ENCODE data around the gene KAT5.

DNA sequence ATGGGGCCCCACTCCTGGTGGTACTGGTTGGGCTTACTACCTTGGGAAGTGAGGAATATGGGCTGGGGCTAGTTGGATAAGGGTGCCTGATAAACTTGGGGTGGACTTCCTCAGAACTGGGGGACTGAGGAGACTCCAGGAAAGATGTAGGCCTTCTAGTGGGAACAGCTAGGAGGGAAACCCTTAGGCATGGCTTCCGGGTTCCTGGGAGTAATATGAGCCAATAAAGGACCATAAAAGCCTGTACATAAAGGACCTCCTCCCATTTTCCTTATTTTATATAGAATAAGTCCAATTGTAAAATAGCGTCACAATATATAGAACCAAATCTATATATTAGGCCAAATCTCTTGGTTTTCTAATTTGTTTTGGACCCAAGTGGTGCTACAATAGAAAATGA lies 27.0 kb downstream of the KAT5 start:
- TF ChIP-seq, protein P1, sequence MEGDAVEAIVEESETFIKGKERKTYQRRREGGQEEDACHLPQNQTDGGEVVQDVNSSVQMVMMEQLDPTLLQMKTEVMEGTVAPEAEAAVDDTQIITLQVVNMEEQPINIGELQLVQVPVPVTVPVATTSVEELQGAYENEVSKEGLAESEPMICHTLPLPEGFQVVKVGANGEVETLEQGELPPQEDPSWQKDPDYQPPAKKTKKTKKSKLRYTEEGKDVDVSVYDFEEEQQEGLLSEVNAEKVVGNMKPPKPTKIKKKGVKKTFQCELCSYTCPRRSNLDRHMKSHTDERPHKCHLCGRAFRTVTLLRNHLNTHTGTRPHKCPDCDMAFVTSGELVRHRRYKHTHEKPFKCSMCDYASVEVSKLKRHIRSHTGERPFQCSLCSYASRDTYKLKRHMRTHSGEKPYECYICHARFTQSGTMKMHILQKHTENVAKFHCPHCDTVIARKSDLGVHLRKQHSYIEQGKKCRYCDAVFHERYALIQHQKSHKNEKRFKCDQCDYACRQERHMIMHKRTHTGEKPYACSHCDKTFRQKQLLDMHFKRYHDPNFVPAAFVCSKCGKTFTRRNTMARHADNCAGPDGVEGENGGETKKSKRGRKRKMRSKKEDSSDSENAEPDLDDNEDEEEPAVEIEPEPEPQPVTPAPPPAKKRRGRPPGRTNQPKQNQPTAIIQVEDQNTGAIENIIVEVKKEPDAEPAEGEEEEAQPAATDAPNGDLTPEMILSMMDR (IDR thresholded peaks at IDR 0.05): no peak
- no peak for TF ChIP-seq POLR2AphosphoS5 (IDR thresholded peaks at IDR 0.05)

All from prostate gland (tissue), 2 donors.